HG02588 (cell line): Measurements from ENCODE around the gene UTY.

ENCODE experiments used
- ATAC-seq: cut with Tn5 transposase; IDR thresholded peaks from one replicate; pipeline ENCODE4 v1.9.1; 2021; ENCODE audit warnings: mild to moderate bottlenecking, moderate library complexity; ENCODE audit not compliant: unreplicated experiment

UTY gene

GRCh38 chrY:13416869-13417661, 62.8 kb downstream of the UTY start:
- ATAC-seq = peak; percentile 75

- ATAC-seq = no peak
Measured at GRCh38 chrY:13415556-13415955, 64.3 kb downstream of the UTY start.

- ATAC-seq = no peak
Measured at GRCh38 chrY:13398876-13399275, 81.0 kb downstream of the UTY start.

GRCh38 chrY:13381110-13381683, 98.6 kb downstream of the UTY start:
- ATAC-seq = no peak

- no peak for ATAC-seq
Measured at GRCh38 chrY:13370868-13371800, 108.7 kb downstream of the UTY start.

GRCh38 chrY:13370245-13370644, 109.6 kb downstream of the UTY start:
- no peak for ATAC-seq

GRCh38 chrY:13368513-13368845, 111.4 kb downstream of the UTY start:
- ATAC-seq = no peak

GRCh38 chrY:13363641-13364040, 116.2 kb downstream of the UTY start:
- ATAC-seq = no peak

GRCh38 chrY:13362662-13363061, 117.2 kb downstream of the UTY start:
- ATAC-seq = no peak

GRCh38 chrY:13361656-13362636, 117.9 kb downstream of the UTY start:
- ATAC-seq = no peak

GRCh38 chrY:13351443-13351842, 128.4 kb downstream of the UTY start:
- no peak for ATAC-seq

GRCh38 chrY:13347106-13347505, 132.7 kb downstream of the UTY start:
- ATAC-seq = no peak

- ATAC-seq = no peak
Measured at GRCh38 chrY:13345549-13345948, 134.3 kb downstream of the UTY start.

GRCh38 chrY:13343307-13343946, 136.4 kb downstream of the UTY start:
- ATAC-seq = no peak

- no peak for ATAC-seq
Measured at GRCh38 chrY:13339939-13340338, 139.9 kb downstream of the UTY start.

- no peak for ATAC-seq
Measured at GRCh38 chrY:13339381-13339780, 140.5 kb downstream of the UTY start.

GRCh38 chrY:13338711-13339110, 141.1 kb downstream of the UTY start:
- no peak for ATAC-seq

GRCh38 chrY:13337934-13338333, 141.9 kb downstream of the UTY start:
- ATAC-seq = no peak

GRCh38 chrY:13333791-13334190, 146.0 kb downstream of the UTY start:
- ATAC-seq = no peak

- ATAC-seq = no peak
Measured at GRCh38 chrY:13330651-13331050, 149.2 kb downstream of the UTY start.
